Activated naive CD8-positive, alpha-beta T cell treated with anti-CD3 and anti-CD28 coated beads for 36 hours (primary cell): ENCODE measurements around the gene PDE6A. TPM values are rescaled to one million over a fixed set of nuclear protein-coding genes. Genes with fewer than 3 reads are reported as not detected.

Source experiments
- DNase-seq: peaks from one replicate; pipeline ENCODE4 v3.0.0; 2021
- H3K27ac Mint-ChIP-seq: one replicate; pipeline ENCODE4 v1.8.0; 2022; ENCODE audit warnings: mild to moderate bottlenecking, moderate library complexity, mixed read lengths
- H3K27me3 Mint-ChIP-seq: one replicate; pipeline ENCODE4 v1.8.0; 2022; ENCODE audit warnings: mild to moderate bottlenecking, mixed read lengths
- H3K36me3 Mint-ChIP-seq: one replicate; pipeline ENCODE4 v1.8.0; 2021; ENCODE audit warnings: mild to moderate bottlenecking, mixed read lengths
- H3K4me1 Mint-ChIP-seq: one replicate; pipeline ENCODE4 v1.8.0; 2021; ENCODE audit warnings: mixed read lengths
- H3K4me3 Mint-ChIP-seq: one replicate; pipeline ENCODE4 v1.8.0; 2022; ENCODE audit warnings: mild to moderate bottlenecking, moderate library complexity, mixed read lengths
- H3K9me3 Mint-ChIP-seq: one replicate; pipeline ENCODE4 v1.8.0; 2022; ENCODE audit warnings: mixed read lengths
- total RNA-seq, 2 experiments: library from RNA; stranded (reverse); gene quantifications; one replicate each; pipeline ENCODE4 v1.2.3, GENCODE V29; 2021

PDE6A gene
- total RNA-seq, 2 experiments from 2014 or later = not detected

GRCh38 chr5:149854866-149855265, 89.7 kb downstream of the PDE6A start:
- Mint-ChIP-seq H3K4me3 (no peak overlapping the region), H3K4me1 (no peaks in the 10 kb centered on the region), H3K27me3 (no peaks in the 10 kb centered on the region), H3K36me3 (no peaks in the 10 kb centered on the region), H3K27ac (no peak overlapping the region), H3K9me3 (no peaks in the 10 kb centered on the region)
- no peak for DNase-seq

GRCh38 chr5:149853701-149854100, 90.9 kb downstream of the PDE6A start:
- Mint-ChIP-seq H3K27me3 (no peaks in the 10 kb centered on the region), H3K9me3 (no peaks in the 10 kb centered on the region), H3K27ac (no peak overlapping the region), H3K4me3 (no peak overlapping the region), H3K4me1 (no peaks in the 10 kb centered on the region), H3K36me3 (no peaks in the 10 kb centered on the region)
- DNase-seq = no peak

- H3K27me3 Mint-ChIP-seq = no peaks in the 10 kb centered on the region
- H3K9me3 Mint-ChIP-seq = no peaks in the 10 kb centered on the region
- no peaks in the 10 kb centered on the region for H3K36me3 Mint-ChIP-seq
- H3K27ac Mint-ChIP-seq = no peak overlapping the region
- DNase-seq = no peak
- H3K4me3 Mint-ChIP-seq = no peak overlapping the region
- H3K4me1 Mint-ChIP-seq = no peaks in the 10 kb centered on the region
Observed at GRCh38 chr5:149853331-149853648, 91.3 kb downstream of the PDE6A start.

GRCh38 chr5:149852641-149853330, 91.8 kb downstream of the PDE6A start:
- Mint-ChIP-seq H3K27me3 (no peaks in the 10 kb centered on the region), H3K9me3 (no peaks in the 10 kb centered on the region), H3K27ac (no peak overlapping the region), H3K36me3 (no peaks in the 10 kb centered on the region), H3K4me3 (no peak overlapping the region), H3K4me1 (no peaks in the 10 kb centered on the region)
- peak; percentile 14 for DNase-seq

GRCh38 chr5:149851211-149851610, 93.4 kb downstream of the PDE6A start:
- no peak for DNase-seq
- Mint-ChIP-seq H3K4me1 (no peaks in the 10 kb centered on the region), H3K9me3 (no peaks in the 10 kb centered on the region), H3K27me3 (no peaks in the 10 kb centered on the region), H3K4me3 (no peak overlapping the region), H3K36me3 (peaks cover 10% of the 10 kb centered on the region), H3K27ac (peak overlapping the region; percentile 14)

- peaks cover 10% of the 10 kb centered on the region for H3K36me3 Mint-ChIP-seq
- H3K4me1 Mint-ChIP-seq = no peaks in the 10 kb centered on the region
- H3K4me3 Mint-ChIP-seq = no peak overlapping the region
- H3K27ac Mint-ChIP-seq = no peak overlapping the region
- H3K27me3 Mint-ChIP-seq = no peaks in the 10 kb centered on the region
- DNase-seq = no peak
- H3K9me3 Mint-ChIP-seq = no peaks in the 10 kb centered on the region
Observed at GRCh38 chr5:149849966-149850910, 94.4 kb downstream of the PDE6A start.

- Mint-ChIP-seq H3K4me3 (no peak overlapping the region), H3K27ac (no peak overlapping the region), H3K27me3 (no peaks in the 10 kb centered on the region), H3K36me3 (peaks cover 14% of the 10 kb centered on the region), H3K9me3 (no peaks in the 10 kb centered on the region), H3K4me1 (no peaks in the 10 kb centered on the region)
- no peak for DNase-seq
Observed at GRCh38 chr5:149849280-149849965, 95.2 kb downstream of the PDE6A start.

- no peak overlapping the region for H3K27ac Mint-ChIP-seq
- DNase-seq = no peak
- no peaks in the 10 kb centered on the region for H3K27me3 Mint-ChIP-seq
- no peak overlapping the region for H3K4me3 Mint-ChIP-seq
- H3K36me3 Mint-ChIP-seq = peaks cover 18% of the 10 kb centered on the region
- no peaks in the 10 kb centered on the region for H3K9me3 Mint-ChIP-seq
- H3K4me1 Mint-ChIP-seq = no peaks in the 10 kb centered on the region
Observed at GRCh38 chr5:149847611-149848010, 97.0 kb downstream of the PDE6A start.

- Mint-ChIP-seq H3K36me3 (peaks cover 20% of the 10 kb centered on the region), H3K4me3 (no peak overlapping the region), H3K27ac (no peak overlapping the region), H3K27me3 (no peaks in the 10 kb centered on the region), H3K4me1 (no peaks in the 10 kb centered on the region), H3K9me3 (no peaks in the 10 kb centered on the region)
- DNase-seq = no peak
Observed at GRCh38 chr5:149846021-149846420, 98.6 kb downstream of the PDE6A start.

GRCh38 chr5:149845601-149846000, 99.0 kb downstream of the PDE6A start:
- no peak overlapping the region for H3K4me3 Mint-ChIP-seq
- H3K36me3 Mint-ChIP-seq = peaks cover 20% of the 10 kb centered on the region
- no peak overlapping the region for H3K27ac Mint-ChIP-seq
- DNase-seq = no peak
- no peaks in the 10 kb centered on the region for H3K9me3 Mint-ChIP-seq
- no peaks in the 10 kb centered on the region for H3K4me1 Mint-ChIP-seq
- no peaks in the 10 kb centered on the region for H3K27me3 Mint-ChIP-seq

GRCh38 chr5:149841851-149842793, 102.5 kb downstream of the PDE6A start:
- DNase-seq = no peak
- peaks cover 20% of the 10 kb centered on the region for H3K36me3 Mint-ChIP-seq
- H3K4me1 Mint-ChIP-seq = no peaks in the 10 kb centered on the region
- no peak overlapping the region for H3K4me3 Mint-ChIP-seq
- no peak overlapping the region for H3K27ac Mint-ChIP-seq
- no peaks in the 10 kb centered on the region for H3K9me3 Mint-ChIP-seq
- H3K27me3 Mint-ChIP-seq = no peaks in the 10 kb centered on the region

- Mint-ChIP-seq H3K9me3 (no peaks in the 10 kb centered on the region), H3K4me1 (no peaks in the 10 kb centered on the region), H3K36me3 (peaks cover 20% of the 10 kb centered on the region), H3K27me3 (no peaks in the 10 kb centered on the region), H3K27ac (no peak overlapping the region), H3K4me3 (no peak overlapping the region)
- DNase-seq = no peak
Observed at GRCh38 chr5:149840226-149840825, 104.3 kb downstream of the PDE6A start.

GRCh38 chr5:149839761-149840160, 104.8 kb downstream of the PDE6A start:
- DNase-seq = no peak
- no peaks in the 10 kb centered on the region for H3K4me1 Mint-ChIP-seq
- H3K27me3 Mint-ChIP-seq = no peaks in the 10 kb centered on the region
- no peak overlapping the region for H3K27ac Mint-ChIP-seq
- H3K4me3 Mint-ChIP-seq = no peak overlapping the region
- no peaks in the 10 kb centered on the region for H3K9me3 Mint-ChIP-seq
- peaks cover 16% of the 10 kb centered on the region for H3K36me3 Mint-ChIP-seq
